ENCODE data around the gene PRKAR1B.

PRKAR1B gene

GRCh38 chr7:684416-684815 lies 42.7 kb downstream of the PRKAR1B start:
- no peaks in the 10 kb centered on the region for H3K27me3 ChIP-seq (ENCODE audit: control insufficient read depth, insufficient read depth, low read length)

GRCh38 chr7:683526-684205 lies 43.4 kb downstream of the PRKAR1B start:
- Histone ChIP-seq H3K27ac (ENCODE audit: low read depth, low read length) (no peak overlapping the region), H3K4me1 (ENCODE audit: control insufficient read depth, insufficient read depth, low read length) (no peaks in the 10 kb centered on the region), H3K4me3 (ENCODE audit: low read depth, low read length) (no peak overlapping the region), H3K9ac (ENCODE audit: low read length) (no peak overlapping the region), H3K27me3 (ENCODE audit: control insufficient read depth, insufficient read depth, low read length) (no peaks in the 10 kb centered on the region), H3K9me3 (ENCODE audit: control insufficient read depth, insufficient read depth, low read depth, low read length) (peaks cover 36% of the 10 kb centered on the region), H3K36me3 (ENCODE audit: control insufficient read depth, insufficient read depth, low read length) (peaks cover 25% of the 10 kb centered on the region)

More at GRCh38 chr7:684416-684815, 42.7 kb downstream of the PRKAR1B start:
- no peak overlapping the region for H3K9ac ChIP-seq (ENCODE audit: low read length)
- H3K4me3 ChIP-seq (ENCODE audit: low read depth, low read length), result no peak overlapping the region
- peaks cover 24% of the 10 kb centered on the region for H3K36me3 ChIP-seq (ENCODE audit: control insufficient read depth, insufficient read depth, low read length)
- no peak overlapping the region for H3K27ac ChIP-seq (ENCODE audit: low read depth, low read length)
- no peaks in the 10 kb centered on the region for H3K4me1 ChIP-seq (ENCODE audit: control insufficient read depth, insufficient read depth, low read length)
- H3K9me3 ChIP-seq (ENCODE audit: control insufficient read depth, insufficient read depth, low read depth, low read length), result peaks cover 40% of the 10 kb centered on the region

DNA sequence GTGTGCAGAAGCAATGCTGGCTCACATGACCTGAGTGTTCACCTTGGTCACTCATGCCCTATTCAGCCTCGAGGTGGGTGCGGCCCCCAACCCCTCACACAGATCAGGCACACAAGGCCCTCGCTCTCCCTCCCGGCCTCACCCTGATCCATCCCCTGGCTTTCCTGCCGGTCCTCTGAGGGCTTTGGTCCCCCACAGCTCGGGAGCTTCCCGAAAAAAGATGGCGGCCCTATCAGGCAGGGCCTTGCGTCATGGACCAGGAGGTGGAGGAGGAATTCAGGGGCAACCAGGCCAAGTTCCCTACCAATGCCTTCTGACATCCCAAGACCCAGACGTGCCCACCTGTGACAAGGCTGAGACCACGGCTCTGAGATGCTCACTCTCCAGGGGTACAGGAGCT lies 44.3 kb downstream of the PRKAR1B start:
- Histone ChIP-seq H3K9ac (ENCODE audit: low read length) (no peak overlapping the region), H3K36me3 (ENCODE audit: control insufficient read depth, insufficient read depth, low read length) (peaks cover 30% of the 10 kb centered on the region), H3K9me3 (ENCODE audit: control insufficient read depth, insufficient read depth, low read depth, low read length) (peaks cover 30% of the 10 kb centered on the region), H3K4me3 (ENCODE audit: low read depth, low read length) (no peak overlapping the region), H3K27ac (ENCODE audit: low read depth, low read length) (no peak overlapping the region), H3K27me3 (ENCODE audit: control insufficient read depth, insufficient read depth, low read length) (no peaks in the 10 kb centered on the region), H3K4me1 (ENCODE audit: control insufficient read depth, insufficient read depth, low read length) (no peaks in the 10 kb centered on the region)

DNA sequence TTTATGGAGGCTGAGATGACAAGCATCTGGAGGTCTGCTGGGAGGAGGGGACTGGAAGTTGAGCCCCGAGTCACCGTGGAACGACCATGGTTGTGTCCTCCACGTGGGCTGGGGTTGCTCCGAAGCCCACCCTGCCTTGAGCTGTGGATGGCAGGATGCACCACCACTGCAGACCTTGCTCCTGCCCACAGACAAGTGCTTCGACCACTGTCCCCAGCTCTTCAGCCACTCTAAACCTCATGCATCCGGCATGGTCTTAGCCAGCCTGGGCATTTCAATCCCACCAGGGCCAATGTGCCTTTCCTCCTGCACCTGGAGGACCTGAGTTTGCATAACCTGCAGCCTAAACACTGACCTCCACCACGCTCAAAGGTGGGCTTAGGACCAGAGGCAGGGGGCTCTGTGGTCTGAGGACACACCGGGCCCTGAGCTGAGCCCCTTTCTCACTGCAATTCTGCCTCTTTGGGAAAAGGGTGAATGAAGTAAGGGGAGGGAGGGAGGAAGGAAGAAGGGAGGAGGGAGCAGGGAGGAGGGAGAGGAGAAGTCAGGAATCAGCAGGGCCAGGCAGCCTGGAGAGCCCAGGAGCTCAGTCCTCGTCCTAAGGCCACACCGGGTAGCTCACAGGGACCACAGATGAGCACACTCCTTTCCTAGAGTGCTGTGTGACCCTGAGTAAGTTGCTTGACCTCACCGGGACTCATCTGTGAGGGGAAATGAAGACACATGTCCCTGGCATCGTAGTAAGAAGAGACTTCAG lies 45.4 kb downstream of the PRKAR1B start:
- Histone ChIP-seq H3K4me1 (ENCODE audit: control insufficient read depth, insufficient read depth, low read length) (no peaks in the 10 kb centered on the region), H3K27ac (ENCODE audit: low read depth, low read length) (no peak overlapping the region), H3K4me3 (ENCODE audit: low read depth, low read length) (no peak overlapping the region), H3K9me3 (ENCODE audit: control insufficient read depth, insufficient read depth, low read depth, low read length) (peaks cover 22% of the 10 kb centered on the region), H3K36me3 (ENCODE audit: control insufficient read depth, insufficient read depth, low read length) (peaks cover 41% of the 10 kb centered on the region), H3K9ac (ENCODE audit: low read length) (no peak overlapping the region), H3K27me3 (ENCODE audit: control insufficient read depth, insufficient read depth, low read length) (no peaks in the 10 kb centered on the region)

GRCh38 chr7:680411-681127 lies 46.5 kb downstream of the PRKAR1B start:
- H3K36me3 ChIP-seq (ENCODE audit: control insufficient read depth, insufficient read depth, low read length), result peaks cover 49% of the 10 kb centered on the region
- H3K27me3 ChIP-seq (ENCODE audit: control insufficient read depth, insufficient read depth, low read length), result no peaks in the 10 kb centered on the region
- no peaks in the 10 kb centered on the region for H3K4me1 ChIP-seq (ENCODE audit: control insufficient read depth, insufficient read depth, low read length)
- H3K9ac ChIP-seq (ENCODE audit: low read length), result no peak overlapping the region
- peaks cover 16% of the 10 kb centered on the region for H3K9me3 ChIP-seq (ENCODE audit: control insufficient read depth, insufficient read depth, low read depth, low read length)
- H3K27ac ChIP-seq (ENCODE audit: low read depth, low read length), result no peak overlapping the region
- H3K4me3 ChIP-seq (ENCODE audit: low read depth, low read length), result no peak overlapping the region

DNA sequence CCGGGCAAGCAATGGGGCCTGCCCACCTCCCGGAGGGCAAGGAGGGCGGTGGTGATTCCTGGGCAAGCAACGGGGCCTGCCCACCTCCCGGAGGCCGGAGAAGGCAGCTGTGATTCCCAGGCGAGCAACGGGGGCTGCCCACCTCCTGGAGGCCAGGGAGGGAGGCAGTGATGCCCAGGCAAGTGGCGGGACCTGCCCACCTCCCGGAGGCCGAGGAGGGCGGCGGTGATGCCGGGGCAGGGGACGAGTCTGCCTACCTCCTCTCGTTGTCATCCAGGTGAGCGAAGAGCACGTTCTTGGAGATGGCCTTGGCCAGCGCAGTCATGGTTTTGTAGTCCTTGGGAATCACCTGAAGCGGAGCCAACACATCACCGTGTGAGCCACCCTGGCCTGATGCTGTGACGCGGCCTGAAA lies 50.1 kb downstream of the PRKAR1B start:
- Histone ChIP-seq H3K4me3 (ENCODE audit: low read depth, low read length) (no peak overlapping the region), H3K27ac (ENCODE audit: low read depth, low read length) (no peak overlapping the region), H3K9ac (ENCODE audit: low read length) (no peak overlapping the region), H3K27me3 (ENCODE audit: control insufficient read depth, insufficient read depth, low read length) (no peaks in the 10 kb centered on the region), H3K36me3 (ENCODE audit: control insufficient read depth, insufficient read depth, low read length) (peaks cover 52% of the 10 kb centered on the region), H3K4me1 (ENCODE audit: control insufficient read depth, insufficient read depth, low read length) (no peaks in the 10 kb centered on the region), H3K9me3 (ENCODE audit: control insufficient read depth, insufficient read depth, low read depth, low read length) (peaks cover 2% of the 10 kb centered on the region)

GRCh38 chr7:676246-676971 lies 50.7 kb downstream of the PRKAR1B start:
- H3K4me3 ChIP-seq (ENCODE audit: low read depth, low read length), result no peak overlapping the region
- H3K9ac ChIP-seq (ENCODE audit: low read length), result no peak overlapping the region
- H3K27me3 ChIP-seq (ENCODE audit: control insufficient read depth, insufficient read depth, low read length), result no peaks in the 10 kb centered on the region
- peaks cover 46% of the 10 kb centered on the region for H3K36me3 ChIP-seq (ENCODE audit: control insufficient read depth, insufficient read depth, low read length)
- no peaks in the 10 kb centered on the region for H3K4me1 ChIP-seq (ENCODE audit: control insufficient read depth, insufficient read depth, low read length)
- H3K27ac ChIP-seq (ENCODE audit: low read depth, low read length), result no peak overlapping the region
- H3K9me3 ChIP-seq (ENCODE audit: control insufficient read depth, insufficient read depth, low read depth, low read length), result peaks cover 1% of the 10 kb centered on the region

DNA sequence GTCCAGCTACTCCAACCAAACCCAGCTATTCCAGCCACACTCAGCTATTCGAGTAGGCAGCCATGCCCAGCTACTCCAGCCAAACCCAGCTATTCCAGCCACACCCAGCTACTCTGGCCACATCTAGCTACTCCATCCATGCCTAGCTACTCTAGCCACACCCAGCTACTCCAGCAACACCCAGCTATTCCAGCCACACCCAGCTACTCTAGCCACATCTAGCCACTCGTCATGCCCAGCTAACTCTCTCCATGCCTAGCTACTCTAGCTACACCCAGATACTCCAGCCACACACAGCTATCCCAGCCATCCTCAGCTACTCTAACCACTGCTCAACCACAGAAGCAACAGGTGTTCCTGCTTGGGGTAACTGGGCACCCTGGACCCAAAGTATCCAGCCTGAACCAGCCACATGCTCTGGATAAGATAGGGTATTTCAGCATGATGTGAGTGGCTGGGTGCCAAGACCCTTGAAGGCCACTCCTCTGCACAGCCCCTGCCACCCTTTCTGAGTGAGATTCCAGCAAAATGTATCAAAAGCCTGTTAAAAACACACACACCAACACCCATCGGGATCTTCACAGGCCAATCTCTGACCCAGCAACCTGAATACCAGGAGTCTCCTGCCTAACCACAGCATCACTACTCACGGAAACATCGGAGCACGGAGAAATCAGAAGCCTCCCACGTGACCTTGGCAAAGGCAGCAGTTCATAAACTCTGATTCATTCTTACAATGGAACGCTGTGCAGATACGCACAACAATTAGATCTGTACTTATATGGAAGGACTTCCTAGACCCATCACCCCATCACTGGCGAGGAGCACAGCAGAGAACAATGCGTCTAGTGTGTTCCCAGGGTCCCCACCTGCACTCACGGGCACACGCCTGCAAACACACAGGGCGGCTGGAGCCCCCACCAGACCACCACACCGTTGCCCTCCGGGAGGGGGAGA lies 52.3 kb downstream of the PRKAR1B start:
- H3K27ac ChIP-seq (ENCODE audit: low read depth, low read length), result no peak overlapping the region
- no peaks in the 10 kb centered on the region; the same call in 1 of the 2 replicates for H3K9me3 ChIP-seq (ENCODE audit: control insufficient read depth, insufficient read depth, low read depth, low read length)
- no peaks in the 10 kb centered on the region for H3K27me3 ChIP-seq (ENCODE audit: control insufficient read depth, insufficient read depth, low read length)
- H3K4me3 ChIP-seq (ENCODE audit: low read depth, low read length), result no peak overlapping the region
- H3K36me3 ChIP-seq (ENCODE audit: control insufficient read depth, insufficient read depth, low read length), result peaks cover 36% of the 10 kb centered on the region
- H3K4me1 ChIP-seq (ENCODE audit: control insufficient read depth, insufficient read depth, low read length), result no peaks in the 10 kb centered on the region
- H3K9ac ChIP-seq (ENCODE audit: low read length), result no peak overlapping the region

DNA sequence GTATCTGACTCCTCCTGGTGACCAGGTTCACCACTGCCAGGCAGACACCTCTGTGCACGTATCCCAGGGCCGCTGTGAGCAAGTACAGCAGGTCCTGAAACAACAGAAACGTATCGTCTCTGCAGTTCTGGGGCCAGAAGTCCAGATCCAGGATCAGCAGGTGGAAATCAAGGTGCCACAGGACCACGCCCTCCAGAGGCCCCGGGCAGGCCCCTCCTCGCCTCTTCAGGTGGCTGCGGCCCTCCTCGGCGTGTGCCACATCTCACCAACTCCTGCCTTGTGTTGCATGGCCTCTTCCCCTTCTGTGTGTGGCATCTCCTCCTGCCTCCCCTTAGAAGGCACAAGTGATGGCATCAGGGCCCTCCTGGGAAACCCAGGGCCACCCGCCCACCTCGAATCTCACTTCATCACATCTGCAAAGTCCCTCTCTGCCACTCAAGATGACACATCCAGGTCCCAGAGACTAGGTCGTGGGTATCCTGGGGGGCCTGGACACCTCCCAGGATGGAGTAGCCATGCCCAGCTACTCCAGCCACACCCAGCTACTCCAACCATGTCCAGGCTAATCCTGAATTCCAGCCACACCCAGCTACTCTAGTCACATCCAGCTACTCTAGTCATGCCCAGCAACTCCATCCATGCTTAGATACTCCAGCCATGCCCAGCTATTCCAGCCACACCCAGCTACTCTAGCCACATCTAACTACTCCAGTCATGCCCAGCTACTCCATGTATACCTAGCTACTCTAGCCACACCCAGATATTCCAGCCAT lies 53.2 kb downstream of the PRKAR1B start:
- Histone ChIP-seq H3K4me1 (ENCODE audit: control insufficient read depth, insufficient read depth, low read length) (no peaks in the 10 kb centered on the region), H3K36me3 (ENCODE audit: control insufficient read depth, insufficient read depth, low read length) (peaks cover 32% of the 10 kb centered on the region), H3K4me3 (ENCODE audit: low read depth, low read length) (no peak overlapping the region), H3K9ac (ENCODE audit: low read length) (no peak overlapping the region), H3K27ac (ENCODE audit: low read depth, low read length) (no peak overlapping the region), H3K9me3 (ENCODE audit: control insufficient read depth, insufficient read depth, low read depth, low read length) (peaks cover 2% of the 10 kb centered on the region; the same call in 1 of the 2 replicates), H3K27me3 (ENCODE audit: control insufficient read depth, insufficient read depth, low read length) (no peaks in the 10 kb centered on the region)

All from HUES6 (cell line).